GM21515 (cell line): ENCODE data around the gene CLCN1.

ENCODE experiments used
- ATAC-seq: cut with Tn5 transposase; IDR thresholded peaks from one replicate; pipeline ENCODE4 v1.9.1; 2021; ENCODE audit not compliant: unreplicated experiment

CLCN1 gene

GRCh38 chr7:143395187-143396149 lies 79.6 kb downstream of the CLCN1 start:
- ATAC-seq = no peak

GRCh38 chr7:143396182-143396581 lies 80.3 kb downstream of the CLCN1 start:
- no peak for ATAC-seq

GRCh38 chr7:143396625-143397556 lies 81.0 kb downstream of the CLCN1 start:
- no peak for ATAC-seq

GRCh38 chr7:143397710-143398530 lies 82.0 kb downstream of the CLCN1 start:
- no peak for ATAC-seq

- ATAC-seq = no peak
Measured at GRCh38 chr7:143398616-143399015, 82.7 kb downstream of the CLCN1 start.

- no peak for ATAC-seq
Measured at GRCh38 chr7:143399151-143399550, 83.2 kb downstream of the CLCN1 start.

- no peak for ATAC-seq
Measured at GRCh38 chr7:143399642-143400041, 83.7 kb downstream of the CLCN1 start.

- ATAC-seq = no peak
Measured at GRCh38 chr7:143401265-143401664, 85.4 kb downstream of the CLCN1 start.
